Thyroid gland (tissue), 4 donors: ENCODE data around the gene THBD.

Experiments used
- POLR2A ChIP-seq, 2 donors: fragments of 450-650 bp; IDR thresholded peaks; one replicate each; pipeline ENCODE4 v1.6.1; 2017; ENCODE audit warnings: antibody characterized with exemption in 2 of 2, mild to moderate bottlenecking in 2 of 2, moderate library complexity in 1 of 2
- TF ChIP-seq, protein P1 (sequence below), 6 experiments: fragments of 200-600 bp in 3 of 6; fragments of 450-650 bp in 3 of 6; sonication (generic) in 3 of 6; IDR thresholded peaks; one replicate each; pipeline ENCODE4 v1.5.1; 2016 to 2019; ENCODE audit warnings: antibody characterized with exemption in 6 of 6, mild to moderate bottlenecking in 2 of 6, inconsistent platforms in 1 of 6, moderate library complexity in 1 of 6

DNA sequence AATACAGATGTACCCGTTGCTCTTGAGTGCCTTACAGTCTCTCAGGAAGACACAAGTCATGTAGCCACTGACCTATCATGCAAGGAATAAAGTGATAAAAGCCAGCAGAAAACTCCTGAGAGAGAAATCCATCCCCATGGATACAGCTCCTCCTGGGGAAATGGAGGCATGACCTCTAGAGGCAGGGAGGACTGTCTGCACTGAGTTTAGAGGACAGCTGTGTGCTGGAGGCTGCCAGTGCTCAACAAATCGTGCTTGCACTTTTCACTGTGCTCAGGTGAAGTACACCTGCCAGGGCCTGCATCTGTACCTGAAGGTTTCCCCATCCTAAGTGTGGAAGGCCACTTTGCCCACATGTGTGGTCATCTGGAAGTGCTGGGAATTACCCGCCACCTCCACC, 24.6 kb upstream of the THBD start:
- TF ChIP-seq POLR2A (IDR thresholded peaks at IDR 0.05), result no peak
- TF ChIP-seq, protein P1, sequence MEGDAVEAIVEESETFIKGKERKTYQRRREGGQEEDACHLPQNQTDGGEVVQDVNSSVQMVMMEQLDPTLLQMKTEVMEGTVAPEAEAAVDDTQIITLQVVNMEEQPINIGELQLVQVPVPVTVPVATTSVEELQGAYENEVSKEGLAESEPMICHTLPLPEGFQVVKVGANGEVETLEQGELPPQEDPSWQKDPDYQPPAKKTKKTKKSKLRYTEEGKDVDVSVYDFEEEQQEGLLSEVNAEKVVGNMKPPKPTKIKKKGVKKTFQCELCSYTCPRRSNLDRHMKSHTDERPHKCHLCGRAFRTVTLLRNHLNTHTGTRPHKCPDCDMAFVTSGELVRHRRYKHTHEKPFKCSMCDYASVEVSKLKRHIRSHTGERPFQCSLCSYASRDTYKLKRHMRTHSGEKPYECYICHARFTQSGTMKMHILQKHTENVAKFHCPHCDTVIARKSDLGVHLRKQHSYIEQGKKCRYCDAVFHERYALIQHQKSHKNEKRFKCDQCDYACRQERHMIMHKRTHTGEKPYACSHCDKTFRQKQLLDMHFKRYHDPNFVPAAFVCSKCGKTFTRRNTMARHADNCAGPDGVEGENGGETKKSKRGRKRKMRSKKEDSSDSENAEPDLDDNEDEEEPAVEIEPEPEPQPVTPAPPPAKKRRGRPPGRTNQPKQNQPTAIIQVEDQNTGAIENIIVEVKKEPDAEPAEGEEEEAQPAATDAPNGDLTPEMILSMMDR (IDR thresholded peaks at IDR 0.05), result no peak
